ENCODE results near the gene STUB1. TPM values are rescaled to one million over a fixed set of nuclear protein-coding genes. Genes with fewer than 3 reads are reported as not detected.

The STUB1 gene
- total RNA-seq, 2 donors from 2014 or later = 86.6 to 105 TPM

- DNase-seq = peak; percentile 91 to 94
- intact Hi-C loops (cut with DNase I, micrococcal nuclease) = no loop called here
- peak; percentile 92 for ATAC-seq
Observed at GRCh38 chr16:660459-661183, 19.6 kb upstream of the STUB1 start.

DNA sequence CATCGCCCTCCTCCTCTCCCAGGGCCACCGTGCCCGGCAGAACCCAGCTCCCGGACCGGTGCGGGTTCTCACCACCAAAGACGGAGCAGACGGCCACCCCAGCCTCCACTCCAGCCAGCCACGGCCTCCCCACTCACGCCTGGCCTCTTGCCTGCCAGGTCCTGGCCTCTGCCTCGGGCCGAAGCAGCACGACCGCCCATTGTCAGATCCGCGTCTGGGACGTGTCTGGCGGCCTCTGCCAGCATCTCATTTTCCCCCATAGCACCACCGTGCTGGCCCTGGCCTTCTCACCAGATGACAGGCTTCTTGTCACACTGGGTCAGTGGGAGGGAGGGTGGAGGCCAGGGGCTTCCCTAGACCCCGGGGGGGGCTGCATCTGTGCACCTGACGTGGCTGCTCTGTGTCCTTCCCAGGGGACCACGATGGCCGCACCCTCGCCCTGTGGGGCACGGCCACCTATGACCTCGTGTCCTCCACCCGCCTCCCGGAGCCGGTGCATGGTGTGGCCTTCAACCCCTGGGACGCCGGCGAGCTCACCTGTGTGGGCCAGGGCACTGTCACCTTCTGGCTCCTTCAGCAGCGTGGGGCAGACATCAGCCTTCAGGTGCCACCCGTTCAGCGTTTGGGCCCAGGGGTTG lies 18.9 kb upstream of the STUB1 start:
- intact Hi-C loops (cut with DNase I, micrococcal nuclease) = no loop called here
- ATAC-seq (no peak), DNase-seq (peak; percentile 37 to 48)

DNA sequence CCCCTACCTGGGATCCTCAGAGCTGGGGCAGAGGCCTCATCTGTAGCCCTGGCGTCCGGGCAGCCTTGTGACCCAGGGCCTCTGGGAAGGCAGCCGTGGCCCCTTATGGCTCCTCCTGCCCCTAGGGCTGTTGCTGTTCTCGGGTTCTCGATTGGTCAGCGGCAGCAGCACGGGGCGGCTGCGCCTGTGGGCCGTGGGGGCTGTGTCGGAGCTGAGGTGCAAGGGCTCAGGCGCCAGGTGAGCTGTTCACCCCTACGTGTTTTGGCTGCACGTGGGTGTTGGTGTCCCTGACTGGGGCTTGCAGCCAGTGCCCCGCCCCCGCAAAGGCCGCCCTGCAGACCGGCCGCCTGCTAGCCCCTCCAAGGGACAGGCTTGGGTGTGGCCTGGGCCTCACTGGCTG lies 18.1 kb upstream of the STUB1 start:
- no peak for DNase-seq
- ATAC-seq = no peak

GRCh38 chr16:662597-662996 lies 17.6 kb upstream of the STUB1 start:
- ATAC-seq (no peak), DNase-seq (no peak)
- intact Hi-C loops (cut with DNase I, micrococcal nuclease) = no loop called here

More for the DNA sequence above, 18.1 kb upstream of the STUB1 start:
- intact Hi-C loops (cut with DNase I, micrococcal nuclease) = no loop called here

GRCh38 chr16:666572-666971 lies 13.6 kb upstream of the STUB1 start:
- ATAC-seq (no peak), DNase-seq (no peak)
- intact Hi-C loops (cut with DNase I, micrococcal nuclease) = no loop called here

DNA sequence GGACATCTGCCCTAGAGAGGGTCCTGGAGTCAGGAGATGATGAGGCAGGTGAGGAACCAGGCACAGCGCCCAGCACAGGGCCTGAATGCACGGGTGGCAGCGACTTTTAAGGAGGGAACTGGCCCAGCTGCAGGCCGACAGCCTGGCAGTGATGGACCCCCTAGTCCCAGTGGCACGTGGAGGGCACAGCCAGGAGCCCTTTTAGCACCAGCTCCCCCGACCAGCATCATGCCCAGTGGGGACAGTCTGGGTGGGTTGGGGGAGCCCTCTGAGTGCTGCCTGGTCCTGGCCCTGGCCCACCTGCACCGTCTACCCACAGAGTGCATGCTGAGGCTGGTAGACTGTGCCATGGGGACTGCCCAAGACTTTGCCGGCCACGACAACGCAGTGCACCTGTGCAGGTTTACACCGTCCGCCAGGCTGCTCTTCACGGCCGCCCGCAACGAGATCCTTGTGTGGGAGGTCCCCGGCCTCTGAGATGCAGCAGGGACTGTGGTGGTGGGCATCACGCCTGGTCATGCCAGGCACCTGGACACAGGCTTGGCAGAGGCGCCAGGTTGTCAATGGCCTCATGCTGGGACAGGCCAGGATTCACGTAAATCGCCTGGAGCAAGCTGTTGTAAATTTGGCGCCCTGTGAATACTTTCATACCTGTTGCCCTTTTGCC lies 13.0 kb upstream of the STUB1 start:
- ATAC-seq = no peak
- no peak for DNase-seq
- intact Hi-C loops (cut with DNase I, micrococcal nuclease) = no loop called here

DNA sequence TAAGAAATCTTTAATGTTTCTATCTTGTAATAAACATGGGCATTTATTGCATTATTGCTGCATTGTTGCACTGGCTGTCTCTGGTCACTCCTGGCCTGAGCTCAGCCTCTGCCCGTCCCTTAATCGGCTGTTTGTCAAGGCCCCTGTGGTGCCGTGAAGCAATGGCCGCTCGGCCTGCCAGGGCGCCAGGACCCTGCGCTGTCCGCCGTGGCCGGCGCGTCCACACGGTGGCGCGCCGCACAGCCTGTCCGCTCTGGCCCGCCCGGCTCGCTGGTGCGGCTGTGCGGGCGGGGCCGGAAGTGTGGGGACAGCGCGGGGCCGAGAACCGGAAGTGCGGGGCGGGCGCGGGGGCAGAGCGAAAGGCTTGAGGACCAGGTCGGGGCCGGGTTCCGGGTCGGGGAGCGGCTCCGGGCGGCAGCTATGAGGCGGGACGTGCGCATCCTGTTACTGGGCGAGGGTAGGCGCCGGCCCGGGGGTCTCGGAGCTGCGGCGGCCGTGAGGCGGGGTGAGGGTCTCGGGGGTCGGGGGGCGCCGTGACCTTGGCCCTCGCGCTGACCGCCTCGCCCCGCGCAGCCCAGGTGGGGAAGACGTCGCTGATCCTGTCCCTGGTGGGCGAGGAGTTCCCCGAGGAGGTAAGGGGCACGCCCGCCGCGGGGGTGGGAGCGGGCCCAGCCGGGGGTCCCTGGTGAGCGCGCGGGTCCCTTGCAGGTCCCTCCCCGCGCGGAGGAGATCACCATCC lies 12.3 kb upstream of the STUB1 start, which contains the start of gene RHOT2:
RHOT2 (plus strand) TSS at position 353 of the 739 bp plus-strand sequence; CDS start at position 421, 68 bp downstream.
- DNase-seq = peak; percentile 90 to 96
- peak; percentile 92 for ATAC-seq
- intact Hi-C loops (cut with DNase I, micrococcal nuclease) = no loop called here

DNA sequence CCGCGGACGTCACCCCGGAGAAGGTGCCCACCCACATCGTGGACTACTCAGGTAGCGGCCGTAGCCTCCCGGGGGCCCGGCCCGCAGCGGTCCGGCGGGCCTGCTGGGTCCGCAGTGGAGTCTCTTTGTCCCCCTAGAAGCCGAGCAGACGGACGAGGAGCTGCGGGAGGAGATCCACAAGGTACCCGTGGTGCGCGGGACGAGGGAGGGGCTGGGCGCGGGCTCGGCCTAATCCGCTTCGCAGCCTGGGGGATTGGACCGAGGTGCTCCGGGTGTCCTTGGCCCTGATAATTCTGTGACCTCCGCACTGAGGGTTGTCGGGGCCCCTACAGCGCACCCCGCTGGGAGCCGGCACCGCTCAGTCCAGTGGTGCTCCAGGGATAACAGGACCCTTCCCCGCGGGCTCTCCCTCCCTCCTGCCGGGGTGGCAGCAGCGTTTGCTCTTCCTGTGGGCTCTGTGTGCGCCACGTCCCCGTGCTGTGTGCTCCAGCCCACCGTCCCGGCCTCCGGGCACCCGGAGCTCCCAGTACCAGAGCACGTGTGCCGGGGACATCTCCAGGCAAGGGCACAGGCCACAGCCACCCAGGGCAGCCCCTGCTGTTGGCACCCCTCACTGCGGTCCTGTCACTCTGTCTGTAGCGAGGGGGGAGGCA lies 11.6 kb upstream of the STUB1 start:
- intact Hi-C loops (cut with DNase I, micrococcal nuclease) = no loop called here

DNA sequence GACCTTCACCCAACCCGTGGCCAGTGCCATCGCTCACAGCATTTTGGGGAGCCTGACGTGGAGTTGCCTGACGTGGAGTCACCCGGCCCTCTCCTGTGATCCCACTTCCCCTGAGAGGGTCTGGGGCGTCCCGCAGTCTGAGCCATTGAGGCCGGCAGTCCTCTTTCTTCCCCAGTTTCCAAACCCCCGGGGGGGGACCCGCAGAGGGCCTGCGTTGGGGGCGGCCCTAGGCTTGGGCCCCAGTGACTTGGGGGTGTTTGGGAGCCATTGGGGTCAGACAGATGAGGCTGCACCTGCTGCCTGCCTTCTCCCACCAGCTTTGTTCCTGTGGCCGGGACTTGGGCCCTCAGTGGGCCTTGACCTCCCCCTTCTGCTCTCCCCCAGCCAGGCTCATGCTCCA lies 10.5 kb upstream of the STUB1 start:
- DNase-seq (no peak), ATAC-seq (no peak)
- intact Hi-C loops (cut with DNase I, micrococcal nuclease) = no loop called here

More for the DNA sequence above, 11.6 kb upstream of the STUB1 start:
- no peak for DNase-seq
- peak; percentile 30 for ATAC-seq

GRCh38 chr16:670485-671352 lies 9.5 kb upstream of the STUB1 start:
- ATAC-seq (no peak), DNase-seq (no peak)
- intact Hi-C loops (cut with DNase I, micrococcal nuclease) = no loop called here

GRCh38 chr16:671353-672131 lies 8.7 kb upstream of the STUB1 start:
- intact Hi-C loops (cut with DNase I, micrococcal nuclease) = no loop called here
- DNase-seq (no peak), ATAC-seq (no peak)

GRCh38 chr16:672371-672770 lies 7.8 kb upstream of the STUB1 start:
- intact Hi-C loops (cut with DNase I, micrococcal nuclease) = no loop called here
- ATAC-seq = no peak
- no peak for DNase-seq

DNA sequence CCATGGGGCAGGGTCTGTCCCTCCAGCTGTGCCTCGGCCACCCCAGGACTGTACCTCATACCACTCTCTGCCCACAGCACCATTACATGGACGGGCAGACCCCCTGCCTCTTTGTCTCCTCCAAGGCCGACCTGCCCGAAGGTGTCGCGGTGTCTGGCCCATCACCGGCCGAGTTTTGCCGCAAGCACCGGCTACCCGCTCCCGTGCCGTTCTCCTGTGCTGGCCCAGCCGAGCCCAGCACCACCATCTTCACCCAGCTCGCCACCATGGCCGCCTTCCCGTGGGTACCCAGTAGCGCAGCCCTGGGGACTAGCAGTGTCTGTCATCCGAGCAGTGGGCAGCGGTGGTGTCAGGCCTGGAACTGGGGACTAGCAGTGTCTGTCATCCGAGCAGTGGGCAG lies 7.4 kb upstream of the STUB1 start:
- ATAC-seq (no peak), DNase-seq (no peak)
- intact Hi-C loops (cut with DNase I, micrococcal nuclease) = no loop called here

- intact Hi-C loops (cut with DNase I, micrococcal nuclease) = no loop called here
- DNase-seq (no peak), ATAC-seq (no peak)
Observed at GRCh38 chr16:673399-673991, 6.7 kb upstream of the STUB1 start.

- ATAC-seq (no peak), DNase-seq (no peak)
- intact Hi-C loops (cut with DNase I, micrococcal nuclease) = no loop called here
Observed at GRCh38 chr16:674214-674881, 5.9 kb upstream of the STUB1 start.

Data from left colon (tissue), 2 donors.